Adrenal gland (tissue), 12 donors: Measurements from ENCODE around the gene EVI5L. TPM values are rescaled to one million over a fixed set of nuclear protein-coding genes. Genes with fewer than 3 reads are reported as not detected.

Experiments
- DNase-seq, 7 donors: peaks; one replicate each; pipeline ENCODE4 v3.0.0-alpha.2; 2019 to 2020
- H3K27ac ChIP-seq, 5 donors: fragments of 200-600 bp; sonication (generic) in 4 of 5; 1 replicate in 3 of 5; 2 replicates in 2 of 5; pipeline versions ENCODE4 v1.5.1 to v1.8.0; 2016 to 2020; ENCODE audit warnings: mild to moderate bottlenecking in 1 of 5
- H3K27me3 ChIP-seq: fragments of 200-600 bp; 2 replicates; pipeline ENCODE4 v1.8.0; 2021
- H3K36me3 ChIP-seq, 2 donors: fragments of 200-600 bp; replicated peaks in 1 of 2; 1 replicate in 1 of 2; 2 replicates in 1 of 2; pipeline versions ENCODE4 v1.5.1 to v1.8.0; 2018 to 2022
- H3K4me1 ChIP-seq, 2 donors: fragments of 200-600 bp; replicated peaks in 1 of 2; 1 replicate in 1 of 2; 2 replicates in 1 of 2; pipeline versions ENCODE4 v1.5.1 to v1.8.0; 2018 to 2021
- H3K4me3 ChIP-seq, 4 donors: fragments of 200-600 bp; sonication (generic) in 3 of 4; one replicate each; pipeline ENCODE4 v1.5.1; 2016 to 2018
- H3K9me3 ChIP-seq, 3 donors: fragments of 200-600 bp; sonication (generic) in 1 of 3; replicated peaks in 1 of 3; 1 replicate in 2 of 3; 2 replicates in 1 of 3; pipeline versions ENCODE4 v1.5.1 to v1.8.0; 2016 to 2021
- POLR2A ChIP-seq, 2 donors: fragments of 450-650 bp; IDR thresholded peaks; one replicate each; pipeline ENCODE4 v1.6.1; 2017; ENCODE audit warnings: antibody characterized with exemption in 2 of 2, mild to moderate bottlenecking in 2 of 2, moderate library complexity in 1 of 2
- WGBS, 4 donors: extraction: QIAGEN DNeasy Blood & Tissue Kit in 2 of 4; methylation state at CpG; one replicate each; pipeline versions ENCODE4 v1.1.5 to v1.1.7; 2013 to 2017; 5-methylcytosine and 5-hydroxymethylcytosine counted together
- intact Hi-C, 2 donors: fragments of 100-400 bp; cut with DNase I; formaldehyde crosslinking; loops; one replicate each; pipeline versions ENCODE4 v1.14.1 to v1.15.0; 2022 to 2023
- polyA plus RNA-seq, 3 donors: library from polyadenylated mRNA; stranded (reverse); fragments of 200-250 nt in 2 of 3; fragments of 350-450 nt in 1 of 3; fragmentation: Illumina TruSeq in 1 of 3; extraction: RNeasy Lipid Tissue Mini Kit (QIAGEN cat#74804) in 1 of 3; gene quantifications; one replicate each; pipeline ENCODE4 v1.2.3, GENCODE V29; 2013 to 2014
- total RNA-seq, 9 donors: library from RNA; depleted of rRNA in 4 of 9; stranded (reverse); fragments of >200 nt in 4 of 9; fragments of 120-200 nt in 1 of 9; fragmentation: NEBNext Ultra II Directional in 1 of 9; extraction: Animal tissue kit (Norgen Biotek cat#: 25700) in 1 of 9; gene quantifications; one replicate each; pipeline versions ENCODE4 v1.1.0 to v1.2.4, GENCODE V29; 2013 to 2023
- TF ChIP-seq, protein P1 (sequence below), 6 experiments: fragments of 450-650 bp in 4 of 6; fragments of 200-600 bp in 2 of 6; sonication (generic) in 1 of 6; IDR thresholded peaks; 1 replicate in 5 of 6; 2 replicates in 1 of 6; pipeline versions ENCODE4 v1.5.1 to v1.8.0; 2016 to 2021; ENCODE audit warnings: antibody characterized with exemption in 6 of 6, mild to moderate bottlenecking in 2 of 6, moderate library complexity in 1 of 6
- donor health status: healthy with polysubstance abuse.
- donor health status: Bipolar disorder and iron deficiency.
- donor health status: DM: yes; HTN: yes; CAD: no.
- donor health status: DM: no; HTN: no; CAD: no.
- donor health status: DM: no; HTN: no; CAD: no.
- donor health status: DM: yes; HTN: yes; CAD: no.

EVI5L gene
- total and polyA plus RNA-seq, 12 donors, result 8.8 to 22.2 (median 20.5) TPM

DNA sequence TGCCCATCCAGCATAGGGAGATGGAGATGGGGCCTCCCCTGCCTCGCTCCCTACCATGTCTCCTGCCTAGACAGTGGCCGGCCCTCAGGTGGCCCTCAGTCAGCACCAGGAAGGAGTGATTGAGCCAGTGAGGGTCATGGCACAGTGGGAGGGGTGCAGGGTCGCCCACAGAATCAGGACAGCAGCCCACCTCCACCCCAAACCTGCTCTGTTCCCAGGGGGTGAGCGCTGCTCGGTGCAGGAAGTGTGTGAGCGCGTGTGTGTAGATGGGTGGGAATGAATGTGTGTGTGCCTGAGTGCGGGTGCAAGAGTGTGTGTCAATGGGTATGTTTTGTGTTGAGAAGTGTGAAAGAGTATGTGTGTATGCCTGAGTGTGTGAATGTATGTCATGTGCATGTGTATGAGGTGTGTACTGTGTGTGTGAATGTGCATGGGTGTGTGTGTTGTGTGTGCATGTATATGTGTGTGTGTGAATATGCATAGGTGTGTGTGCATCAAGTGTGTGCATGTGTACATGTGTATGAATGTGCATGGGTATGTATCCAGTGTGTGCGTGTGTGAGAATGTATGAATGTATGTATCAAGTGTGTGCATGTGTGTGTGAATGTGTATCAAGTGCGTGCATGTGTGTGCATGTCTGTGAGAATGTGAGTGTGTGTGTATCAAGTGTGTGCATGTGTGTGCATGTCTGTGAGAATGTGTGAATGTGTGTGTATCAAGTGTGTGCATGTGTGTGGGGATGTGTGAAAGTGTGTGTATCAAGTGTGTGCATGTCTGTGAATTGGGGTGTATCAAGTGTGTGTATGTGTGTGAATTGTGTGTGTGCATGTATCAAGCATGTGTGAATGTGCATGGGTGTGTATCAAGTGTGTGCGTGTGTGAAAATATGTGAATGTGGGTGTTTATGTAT lies 12.0 kb downstream of the EVI5L start:
- WGBS, 4 donors, result 86 to 95% (median 92%) methylated on average over 9 to 11 of the region's 11 CpGs
- Histone ChIP-seq H3K9me3 (no peaks in the 10 kb centered on the region), H3K4me3 (no peak overlapping the region), H3K4me1 (no peaks in the 10 kb centered on the region), H3K27me3 (no peaks in the 10 kb centered on the region), H3K27ac (no peak overlapping the region), H3K36me3 (no peaks in the 10 kb centered on the region)
- no peak for TF ChIP-seq POLR2A (IDR thresholded peaks at IDR 0.05)
- TF ChIP-seq, protein P1, sequence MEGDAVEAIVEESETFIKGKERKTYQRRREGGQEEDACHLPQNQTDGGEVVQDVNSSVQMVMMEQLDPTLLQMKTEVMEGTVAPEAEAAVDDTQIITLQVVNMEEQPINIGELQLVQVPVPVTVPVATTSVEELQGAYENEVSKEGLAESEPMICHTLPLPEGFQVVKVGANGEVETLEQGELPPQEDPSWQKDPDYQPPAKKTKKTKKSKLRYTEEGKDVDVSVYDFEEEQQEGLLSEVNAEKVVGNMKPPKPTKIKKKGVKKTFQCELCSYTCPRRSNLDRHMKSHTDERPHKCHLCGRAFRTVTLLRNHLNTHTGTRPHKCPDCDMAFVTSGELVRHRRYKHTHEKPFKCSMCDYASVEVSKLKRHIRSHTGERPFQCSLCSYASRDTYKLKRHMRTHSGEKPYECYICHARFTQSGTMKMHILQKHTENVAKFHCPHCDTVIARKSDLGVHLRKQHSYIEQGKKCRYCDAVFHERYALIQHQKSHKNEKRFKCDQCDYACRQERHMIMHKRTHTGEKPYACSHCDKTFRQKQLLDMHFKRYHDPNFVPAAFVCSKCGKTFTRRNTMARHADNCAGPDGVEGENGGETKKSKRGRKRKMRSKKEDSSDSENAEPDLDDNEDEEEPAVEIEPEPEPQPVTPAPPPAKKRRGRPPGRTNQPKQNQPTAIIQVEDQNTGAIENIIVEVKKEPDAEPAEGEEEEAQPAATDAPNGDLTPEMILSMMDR (IDR thresholded peaks at IDR 0.05), result no peak
- intact Hi-C loops, result no loop called here
- no peak for DNase-seq

DNA sequence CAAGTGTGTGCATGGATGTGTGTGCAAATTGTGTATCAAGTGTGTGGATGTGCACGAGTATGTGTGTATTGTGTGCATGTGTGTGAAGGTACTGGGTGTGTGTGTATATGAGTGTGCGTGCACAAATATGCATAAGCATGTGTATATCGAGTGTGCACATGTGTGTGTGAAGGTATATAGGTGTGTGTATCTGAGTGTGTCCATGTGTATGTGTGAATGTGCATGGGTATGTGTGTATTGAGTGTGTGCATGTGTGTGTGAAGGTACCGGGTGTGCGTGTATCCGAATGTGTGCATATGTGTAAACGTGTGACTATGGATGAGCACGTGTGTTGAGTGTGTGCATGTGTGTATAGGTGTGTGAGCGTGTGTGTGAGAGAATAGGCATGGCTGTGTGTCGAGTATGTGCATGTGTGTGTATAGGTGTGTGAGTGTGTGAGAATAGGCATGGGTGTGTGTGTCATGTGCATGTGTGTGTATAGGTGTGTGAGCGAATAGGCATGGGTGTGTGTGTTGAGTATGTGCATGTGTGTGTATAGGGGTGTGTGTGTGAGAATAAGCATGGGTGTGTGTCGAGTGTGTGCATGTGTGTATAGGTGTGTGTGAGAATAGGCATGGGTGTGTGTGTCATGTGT lies 12.8 kb downstream of the EVI5L start:
- 90 to 96% (median 95%) methylated on average over 12 of the region's 12 CpGs for WGBS, 4 donors
- no peaks in the 10 kb centered on the region for H3K9me3 ChIP-seq
- DNase-seq, result no peak
- H3K36me3 ChIP-seq, result no peaks in the 10 kb centered on the region
- no peak overlapping the region for H3K4me3 ChIP-seq
- H3K4me1 ChIP-seq, result no peaks in the 10 kb centered on the region
- intact Hi-C loops, result no loop called here
- no peaks in the 10 kb centered on the region for H3K27me3 ChIP-seq
- no peak overlapping the region for H3K27ac ChIP-seq
- TF ChIP-seq, protein P1 (IDR thresholded peaks at IDR 0.05), result no peak

DNA sequence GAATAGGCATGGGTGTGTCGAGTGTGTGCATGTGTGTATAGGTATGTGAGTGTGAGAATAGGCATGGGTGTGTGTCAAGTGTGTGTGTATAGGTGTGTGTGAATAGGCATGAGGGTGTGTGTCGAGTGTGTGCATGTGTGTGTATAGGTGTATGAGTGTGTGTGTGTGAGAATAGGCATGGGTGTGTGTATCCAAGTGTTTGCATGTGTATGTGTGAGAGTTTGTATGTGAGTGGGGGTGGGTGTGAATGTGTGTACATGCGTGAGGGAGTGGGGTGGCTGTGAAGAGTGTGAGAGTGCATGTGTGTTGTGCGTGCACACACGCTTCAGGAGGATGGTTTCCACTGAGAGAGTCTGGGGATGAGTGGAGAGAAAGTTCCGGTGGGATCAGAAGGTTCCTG lies 13.5 kb downstream of the EVI5L start:
- no peaks in the 10 kb centered on the region for H3K36me3 ChIP-seq
- no peak overlapping the region for H3K4me3 ChIP-seq
- H3K27me3 ChIP-seq, result no peaks in the 10 kb centered on the region
- intact Hi-C loops, result no loop called here
- no peak overlapping the region for H3K27ac ChIP-seq
- TF ChIP-seq, protein P1 (IDR thresholded peaks at IDR 0.05), result no peak
- no peak for TF ChIP-seq POLR2A (IDR thresholded peaks at IDR 0.05)
- 83 to 96% (median 91%) methylated on average over 6 of the region's 6 CpGs for WGBS, 4 donors
- DNase-seq, result no peak
- H3K9me3 ChIP-seq, result no peaks in the 10 kb centered on the region
- H3K4me1 ChIP-seq, result no peaks in the 10 kb centered on the region

DNA sequence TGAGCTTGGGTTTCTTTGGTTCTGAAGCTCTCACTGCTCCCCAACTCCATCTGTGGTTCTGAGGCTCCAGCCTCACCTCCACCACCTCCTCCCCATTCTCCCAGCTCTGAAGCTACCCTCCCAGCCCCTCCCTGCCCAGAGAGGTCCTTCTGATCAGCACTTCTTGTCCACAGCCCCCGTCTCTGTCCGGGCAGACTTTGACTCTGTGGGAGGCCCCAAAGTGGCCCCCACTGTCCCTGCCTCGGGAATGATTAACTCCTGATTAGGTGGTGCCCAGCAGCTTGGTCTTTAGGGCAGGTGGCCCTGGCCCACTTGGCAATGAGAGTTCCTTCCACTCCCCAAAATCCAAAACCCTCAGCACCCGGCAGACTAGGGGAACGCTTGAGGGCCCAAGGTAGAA lies 14.4 kb downstream of the EVI5L start:
- no peak for DNase-seq
- Histone ChIP-seq H3K36me3 (no peaks in the 10 kb centered on the region), H3K27ac (no peak overlapping the region), H3K4me3 (no peak overlapping the region), H3K4me1 (no peaks in the 10 kb centered on the region), H3K9me3 (no peaks in the 10 kb centered on the region), H3K27me3 (no peaks in the 10 kb centered on the region)
- intact Hi-C loops, result no loop called here
- 88 to 91% (median 89%) methylated on average over 5 of the region's 5 CpGs for WGBS, 4 donors
- TF ChIP-seq POLR2A (IDR thresholded peaks at IDR 0.05), result no peak
- TF ChIP-seq, protein P1 (IDR thresholded peaks at IDR 0.05), result no peak
